ENCODE measurements around the gene PRR23C. TPM values are rescaled to one million over a fixed set of nuclear protein-coding genes. Genes with fewer than 3 reads are reported as not detected.

Gene PRR23C
- total and polyA plus RNA-seq, 9 of the 15 experiments (the other 6 are each of a cell fraction or from before 2014, with no cell fraction given) = not detected

DNA sequence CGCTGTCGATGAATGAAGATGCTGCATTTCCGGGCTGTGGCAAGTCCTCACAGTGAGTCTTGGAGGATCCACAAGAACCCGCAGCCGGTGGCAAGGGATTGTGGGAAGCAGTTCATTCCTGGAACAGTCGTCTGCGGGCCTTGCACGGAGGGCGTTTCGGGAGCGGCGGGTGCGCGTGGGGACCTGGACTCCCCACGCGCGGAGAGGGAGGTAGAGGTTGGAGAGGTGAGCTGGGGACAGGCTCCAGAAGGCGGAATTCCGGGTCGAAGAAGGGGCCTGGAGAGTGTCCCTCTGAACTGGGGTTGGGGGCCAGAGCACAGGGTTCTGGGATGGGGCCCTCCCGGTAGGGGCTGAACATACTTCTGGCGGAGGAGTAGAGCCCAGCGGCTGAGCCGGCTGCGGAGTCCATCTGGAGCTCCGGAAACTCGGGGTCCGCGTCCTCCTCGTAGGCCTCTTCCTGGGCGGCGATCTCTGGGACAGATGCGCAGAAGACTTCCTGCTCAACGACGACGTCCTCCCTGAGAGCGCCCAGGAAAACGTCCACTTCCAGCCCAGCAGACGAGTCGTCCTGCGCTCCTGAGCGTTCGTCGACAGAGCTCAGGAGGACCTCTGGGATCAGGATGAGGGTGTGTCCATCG is 39.2 kb downstream of the PRR23C start (continued):
- TF ChIP-seq, protein P1, sequence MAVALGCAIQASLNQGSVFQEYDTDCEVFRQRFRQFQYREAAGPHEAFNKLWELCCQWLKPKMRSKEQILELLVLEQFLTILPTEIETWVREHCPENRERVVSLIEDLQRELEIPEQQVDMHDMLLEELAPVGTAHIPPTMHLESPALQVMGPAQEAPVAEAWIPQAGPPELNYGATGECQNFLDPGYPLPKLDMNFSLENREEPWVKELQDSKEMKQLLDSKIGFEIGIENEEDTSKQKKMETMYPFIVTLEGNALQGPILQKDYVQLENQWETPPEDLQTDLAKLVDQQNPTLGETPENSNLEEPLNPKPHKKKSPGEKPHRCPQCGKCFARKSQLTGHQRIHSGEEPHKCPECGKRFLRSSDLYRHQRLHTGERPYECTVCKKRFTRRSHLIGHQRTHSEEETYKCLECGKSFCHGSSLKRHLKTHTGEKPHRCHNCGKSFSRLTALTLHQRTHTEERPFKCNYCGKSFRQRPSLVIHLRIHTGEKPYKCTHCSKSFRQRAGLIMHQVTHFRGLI (CRISPR knock-in tag; IDR thresholded peaks at IDR 0.05) = no peak

DNA sequence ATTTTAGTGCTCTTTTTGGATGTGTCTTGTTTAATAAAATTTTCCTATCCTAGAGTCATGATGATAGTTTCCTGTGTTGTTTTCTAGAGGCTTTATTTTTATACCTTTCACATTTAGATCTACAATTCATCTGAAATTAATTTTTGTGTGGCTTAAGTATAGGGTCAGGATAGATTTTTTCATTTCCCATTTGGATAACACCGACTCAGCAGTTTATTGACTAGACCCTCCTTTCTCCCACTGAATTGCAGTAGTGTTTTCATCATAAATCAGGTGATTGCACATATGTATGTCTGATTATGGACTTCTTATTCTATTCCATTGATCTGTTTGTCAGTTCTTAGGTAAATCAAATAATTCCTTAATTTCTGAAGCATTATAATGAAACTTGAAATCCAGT is 49.0 kb downstream of the PRR23C start:
- in situ Hi-C loops (cut with MboI) (no loop called here), intact Hi-C loops (cut with micrococcal nuclease) (no loop called here)
- Histone ChIP-seq H4K20me1 (replicated peaks; ENCODE audit: control insufficient read depth, insufficient read depth, low read length) (no peaks in the 10 kb centered on the region), H2AFZ (ENCODE audit: low read depth, low read length) (no peak overlapping the region), H3K9me1 (ENCODE audit: control insufficient read depth, insufficient read depth, low read length) (no peaks in the 10 kb centered on the region), H3K36me3 (ENCODE audit: control insufficient read depth, insufficient read depth, low read length) (no peaks in the 10 kb centered on the region), H3K9ac (ENCODE audit: insufficient read depth in 1 of 2, low read depth in 2 of 2, low read length in 2 of 2) (no peak overlapping the region), H3K9me3 (replicated peaks; ENCODE audit: control insufficient read depth, insufficient read depth, low read depth, low read length) (no peaks in the 10 kb centered on the region), H3K4me1 (replicated peaks in 1 of 2; ENCODE audit: control insufficient read depth in 2 of 2, insufficient read depth in 2 of 2, low read length in 2 of 2) (no peaks in the 10 kb centered on the region), H3K79me2 (ENCODE audit: control insufficient read depth, insufficient read depth, low read length) (no peaks in the 10 kb centered on the region), H3K27me3 (ENCODE audit: control insufficient read depth in 2 of 2, insufficient read depth in 2 of 2, low read length in 2 of 2) (no peaks in the 10 kb centered on the region; a peak in 1 of 5 replicates), H3K4me3 (no peak overlapping the region), H3K27ac (ENCODE audit: extremely low read depth, low read depth, low read length) (no peak overlapping the region), H3K4me2 (ENCODE audit: insufficient read depth, low read length) (no peak overlapping the region)
- CTCF ChIA-PET (ENCODE audit: low intra/inter-chr PET ratio) = no interaction called here
- ATAC-seq = no peak
- no peak for DNase-seq (ENCODE audit: extremely low read depth in 1 of 4, low spot score in 3 of 4)
- BruUV-seq (replicated peaks) = no TSS peak
- POLR2A ChIA-PET = no interaction called here
- TF ChIP-seq MAFK (IDR thresholded peaks at IDR 0.05; ENCODE audit: low read length) (peak; percentile 49), SIN3A (IDR thresholded peaks at IDR 0.05; ENCODE audit: borderline replicate concordance in 2 of 2, control insufficient read depth in 1 of 2, low read depth in 2 of 2, low read length in 2 of 2) (no peak), FOXJ2 (tag; IDR thresholded peaks at IDR 0.05) (no peak), GABPB1 (CRISPR knock-in tag; IDR thresholded peaks at IDR 0.05) (no peak), ZNF316 (IDR thresholded peaks at IDR 0.05) (peak; percentile 77), SAP30 (IDR thresholded peaks at IDR 0.05; ENCODE audit: borderline replicate concordance, insufficient read depth, low read depth, low read length, poor library complexity, severe bottlenecking) (no peak), MAFG (tag; conservative IDR thresholded peaks at IDR 0.05) (peak; percentile 47), FOSL1 (tag; conservative IDR thresholded peaks at IDR 0.05) (no peak), MAFF (IDR thresholded peaks at IDR 0.05; ENCODE audit: low read length) (peak; percentile 54; the same call in 1 of the 2 replicates), BRD4 (IDR thresholded peaks at IDR 0.05) (no peak), TRIM28 (IDR thresholded peaks at IDR 0.05) (no peak), C11orf30 (IDR thresholded peaks at IDR 0.05; ENCODE audit: low read depth) (peak; percentile 60)
- TF ChIP-seq, protein P2, sequence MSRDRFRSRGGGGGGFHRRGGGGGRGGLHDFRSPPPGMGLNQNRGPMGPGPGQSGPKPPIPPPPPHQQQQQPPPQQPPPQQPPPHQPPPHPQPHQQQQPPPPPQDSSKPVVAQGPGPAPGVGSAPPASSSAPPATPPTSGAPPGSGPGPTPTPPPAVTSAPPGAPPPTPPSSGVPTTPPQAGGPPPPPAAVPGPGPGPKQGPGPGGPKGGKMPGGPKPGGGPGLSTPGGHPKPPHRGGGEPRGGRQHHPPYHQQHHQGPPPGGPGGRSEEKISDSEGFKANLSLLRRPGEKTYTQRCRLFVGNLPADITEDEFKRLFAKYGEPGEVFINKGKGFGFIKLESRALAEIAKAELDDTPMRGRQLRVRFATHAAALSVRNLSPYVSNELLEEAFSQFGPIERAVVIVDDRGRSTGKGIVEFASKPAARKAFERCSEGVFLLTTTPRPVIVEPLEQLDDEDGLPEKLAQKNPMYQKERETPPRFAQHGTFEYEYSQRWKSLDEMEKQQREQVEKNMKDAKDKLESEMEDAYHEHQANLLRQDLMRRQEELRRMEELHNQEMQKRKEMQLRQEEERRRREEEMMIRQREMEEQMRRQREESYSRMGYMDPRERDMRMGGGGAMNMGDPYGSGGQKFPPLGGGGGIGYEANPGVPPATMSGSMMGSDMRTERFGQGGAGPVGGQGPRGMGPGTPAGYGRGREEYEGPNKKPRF (IDR thresholded peaks at IDR 0.05; ENCODE audit: low read depth, low read length) = no peak
- WGBS (ENCODE audit: insufficient coverage, low coverage, missing lambda C conversion rate) = 0% methylated on average over 1 of the region's 1 CpG
- no peak for FAIRE-seq
